CD4-positive, alpha-beta T cell (primary cell): ENCODE results near the gene GPATCH3. TPM values are rescaled to one million over a fixed set of nuclear protein-coding genes. Genes with fewer than 3 reads are reported as not detected.

ENCODE experiments used
- ATAC-seq: fragments of 200-7000 bp; cut with Tn5 transposase; one replicate; pipeline ENCODE4 v1.10.0; 2022; ENCODE audit warnings: mild to moderate bottlenecking; ENCODE audit not compliant: poor library complexity
- CTCF ChIA-PET: fragments of 350-600 bp; sonication (Branson Sonifier 250); formaldehyde crosslinking; loops from one replicate; lab custom pipeline; 2021; ENCODE audit warnings: antibody characterized with exemption, inconsistent platforms; lab: Charles Lee
- POLR2A ChIA-PET: fragments of 350-600 bp; sonication (Branson Sonifier 250); formaldehyde crosslinking; loops from one replicate; lab custom pipeline; 2021; ENCODE audit warnings: antibody characterized with exemption, inconsistent platforms; lab: Charles Lee
- DNase-seq, 14 experiments: peaks; one replicate each; pipeline ENCODE4 v3.0.0-alpha.2; 2013 to 2020; ENCODE audit warnings: mixed read lengths in 2 of 14
- H3K27ac ChIP-seq, 2 donors: one replicate each; pipeline versions ENCODE4 v1.5.1 to v1.7.0; 2013; ENCODE audit warnings: low read length in 2 of 2, low read depth in 1 of 2, mild to moderate bottlenecking in 1 of 2
- H3K27me3 ChIP-seq, 2 experiments: 1 replicate in 1 of 2; 2 replicates in 1 of 2; pipeline versions ENCODE4 v1.6.1 to v1.7.0; 2013; ENCODE audit warnings: low read length in 2 of 2, control low read depth in 1 of 2, mild to moderate bottlenecking in 1 of 2, moderate library complexity in 1 of 2; ENCODE audit not compliant: insufficient read depth in 2 of 2, control insufficient read depth in 1 of 2
- H3K36me3 ChIP-seq: one replicate; pipeline ENCODE4 v1.6.1; 2013; ENCODE audit warnings: low read length, control low read depth; ENCODE audit not compliant: insufficient read depth
- H3K4me1 ChIP-seq: one replicate; pipeline ENCODE4 v1.6.1; 2013; ENCODE audit warnings: low read length, control low read depth; ENCODE audit not compliant: insufficient read depth
- H3K4me3 ChIP-seq: one replicate; pipeline ENCODE4 v1.5.1; 2013; ENCODE audit warnings: mild to moderate bottlenecking, low read length, moderate library complexity
- H3K9me3 ChIP-seq, 2 experiments: 1 replicate in 1 of 2; 2 replicates in 1 of 2; pipeline versions ENCODE4 v1.6.1 to v1.7.0; 2013; ENCODE audit warnings: low read length in 2 of 2, mild to moderate bottlenecking in 2 of 2, control low read depth in 1 of 2, moderate library complexity in 1 of 2; ENCODE audit not compliant: control insufficient read depth in 1 of 2, insufficient read depth in 1 of 2
- H3K27ac Mint-ChIP-seq: one replicate; pipeline ENCODE4 v1.8.0; 2020; ENCODE audit warnings: mixed read lengths
- H3K27me3 Mint-ChIP-seq: one replicate; pipeline ENCODE4 v1.8.0; 2021; ENCODE audit warnings: mixed read lengths
- H3K36me3 Mint-ChIP-seq: one replicate; pipeline ENCODE4 v1.8.0; 2021; ENCODE audit warnings: low read depth, mixed read lengths
- H3K4me1 Mint-ChIP-seq: one replicate; pipeline ENCODE4 v1.8.0; 2021; ENCODE audit warnings: low read depth, mixed read lengths
- H3K4me3 Mint-ChIP-seq: one replicate; pipeline ENCODE4 v1.8.0; 2020; ENCODE audit warnings: mild to moderate bottlenecking, mixed read lengths
- H3K9me3 Mint-ChIP-seq: one replicate; pipeline ENCODE4 v1.8.0; 2020; ENCODE audit warnings: mixed read lengths
- intact Hi-C, 2 experiments: fragments of 100-400 bp; cut with DNase I in 1 of 2; cut with micrococcal nuclease in 1 of 2; formaldehyde crosslinking; loops; one replicate each; pipeline versions ENCODE4 v1.15.1 to v1.9.0; 2023 to 2025; cut with DNase I, micrococcal nuclease
- total RNA-seq, 174 experiments: library from RNA in 2 of 174; stranded (reverse) in 2 of 174; gene quantifications; one replicate each; pipeline ENCODE4 v1.2.3 and lab custom pipeline; 2021 to 2026
- TF ChIP-seq, protein P1 (sequence below): fragments of 200-600 bp; IDR thresholded peaks from one replicate; pipeline ENCODE4 v1.8.0; 2022; ENCODE audit warnings: antibody characterized with exemption, mild to moderate bottlenecking

GPATCH3 gene
- total RNA-seq, 2 experiments from 2014 or later = 30.2 to 32.4 TPM

GRCh38 chr1:26853600-26853999, 46.7 kb downstream of the GPATCH3 start:
- Histone ChIP-seq H3K9me3 (no peaks in the 10 kb centered on the region), H3K4me3 (no peak overlapping the region), H3K36me3 (peaks cover 89% of the 10 kb centered on the region), H3K4me1 (no peaks in the 10 kb centered on the region), H3K27ac (no peak overlapping the region), H3K27me3 (no peaks in the 10 kb centered on the region)
- no peaks in the 10 kb centered on the region for H3K9me3 Mint-ChIP-seq
- H3K36me3 Mint-ChIP-seq = peaks cover 87% of the 10 kb centered on the region
- TF ChIP-seq, protein P1, sequence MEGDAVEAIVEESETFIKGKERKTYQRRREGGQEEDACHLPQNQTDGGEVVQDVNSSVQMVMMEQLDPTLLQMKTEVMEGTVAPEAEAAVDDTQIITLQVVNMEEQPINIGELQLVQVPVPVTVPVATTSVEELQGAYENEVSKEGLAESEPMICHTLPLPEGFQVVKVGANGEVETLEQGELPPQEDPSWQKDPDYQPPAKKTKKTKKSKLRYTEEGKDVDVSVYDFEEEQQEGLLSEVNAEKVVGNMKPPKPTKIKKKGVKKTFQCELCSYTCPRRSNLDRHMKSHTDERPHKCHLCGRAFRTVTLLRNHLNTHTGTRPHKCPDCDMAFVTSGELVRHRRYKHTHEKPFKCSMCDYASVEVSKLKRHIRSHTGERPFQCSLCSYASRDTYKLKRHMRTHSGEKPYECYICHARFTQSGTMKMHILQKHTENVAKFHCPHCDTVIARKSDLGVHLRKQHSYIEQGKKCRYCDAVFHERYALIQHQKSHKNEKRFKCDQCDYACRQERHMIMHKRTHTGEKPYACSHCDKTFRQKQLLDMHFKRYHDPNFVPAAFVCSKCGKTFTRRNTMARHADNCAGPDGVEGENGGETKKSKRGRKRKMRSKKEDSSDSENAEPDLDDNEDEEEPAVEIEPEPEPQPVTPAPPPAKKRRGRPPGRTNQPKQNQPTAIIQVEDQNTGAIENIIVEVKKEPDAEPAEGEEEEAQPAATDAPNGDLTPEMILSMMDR = no peak
- peaks cover 9% of the 10 kb centered on the region for H3K4me1 Mint-ChIP-seq
- no peak for DNase-seq
- H3K4me3 Mint-ChIP-seq = no peak overlapping the region
- no peaks in the 10 kb centered on the region for H3K27me3 Mint-ChIP-seq
- intact Hi-C loops = loop anchor here (1.0 kb wide), 1 partner anchor 25 kb away; no protein-coding TSS in a partner anchor
- H3K27ac Mint-ChIP-seq = no peak overlapping the region
- CTCF ChIA-PET = interaction anchor here (1.1 kb wide), 1 partner anchor 12 kb away, joined by 3 read pairs; no protein-coding TSS in a partner anchor
- POLR2A ChIA-PET = no interaction called here
- ATAC-seq = no peak

DNA sequence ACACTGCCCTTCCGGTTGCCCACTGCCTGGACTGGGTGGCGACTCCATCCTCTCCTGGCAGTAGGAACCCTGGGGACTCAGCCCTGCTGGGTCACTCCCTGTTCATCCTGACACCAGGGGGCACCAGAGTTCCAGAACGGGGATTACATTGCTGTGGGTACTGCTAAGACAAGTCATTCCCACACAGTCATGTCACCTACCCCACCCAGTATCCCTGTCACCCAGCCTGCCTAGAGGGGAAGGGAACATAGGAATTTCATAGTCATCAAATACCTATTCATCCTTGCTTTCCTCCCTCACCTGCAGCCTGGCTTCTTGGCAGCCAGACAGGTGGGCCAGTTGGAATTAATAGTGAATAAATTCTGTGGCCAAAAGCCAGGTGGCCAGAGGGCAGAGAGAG, 47.1 kb downstream of the GPATCH3 start:
- no peak overlapping the region for H3K4me3 Mint-ChIP-seq
- peaks cover 88% of the 10 kb centered on the region for H3K36me3 Mint-ChIP-seq
- ChIA-PET CTCF (no interaction called here), POLR2A (no interaction called here)
- no peaks in the 10 kb centered on the region for H3K9me3 Mint-ChIP-seq
- no peak overlapping the region for H3K27ac Mint-ChIP-seq
- H3K27me3 ChIP-seq = no peaks in the 10 kb centered on the region
- peak; percentile 94 for ATAC-seq
- H3K9me3 ChIP-seq = no peaks in the 10 kb centered on the region
- TF ChIP-seq, protein P1 = peak; percentile 91
- no peaks in the 10 kb centered on the region for H3K4me1 ChIP-seq
- H3K36me3 ChIP-seq = peaks cover 92% of the 10 kb centered on the region
- H3K27me3 Mint-ChIP-seq = no peaks in the 10 kb centered on the region
- no peak overlapping the region for H3K27ac ChIP-seq
- peaks cover 9% of the 10 kb centered on the region for H3K4me1 Mint-ChIP-seq
- H3K4me3 ChIP-seq = no peak overlapping the region
- intact Hi-C loops = loop anchor here (1.0 kb wide), 1 partner anchor 25 kb away; no protein-coding TSS in a partner anchor
- peak; percentile 71 to 91 (median 82) for DNase-seq

DNA sequence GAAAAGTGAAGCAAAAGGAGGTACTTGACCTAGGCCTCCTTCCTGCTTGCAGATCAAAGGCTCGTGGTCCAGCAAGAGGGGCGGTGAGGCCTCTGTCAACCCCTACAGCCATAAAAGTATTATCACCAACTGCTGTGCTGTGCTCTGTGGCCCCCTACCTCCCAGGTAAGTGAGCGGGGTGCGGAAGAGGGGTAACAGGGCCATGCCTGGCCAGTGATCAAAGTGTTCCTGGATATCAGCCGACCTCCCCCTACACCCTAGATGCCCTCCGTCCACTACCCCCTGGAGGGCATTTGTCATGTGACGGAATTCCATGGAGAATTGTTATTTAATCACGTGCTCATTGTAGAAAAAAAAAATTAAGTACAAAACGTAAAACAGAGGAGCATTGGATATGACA, 47.6 kb downstream of the GPATCH3 start:
- Mint-ChIP-seq H3K4me1 (peaks cover 9% of the 10 kb centered on the region), H3K9me3 (no peaks in the 10 kb centered on the region), H3K36me3 (peaks cover 87% of the 10 kb centered on the region), H3K4me3 (no peak overlapping the region), H3K27me3 (no peaks in the 10 kb centered on the region), H3K27ac (no peak overlapping the region)
- Histone ChIP-seq H3K27me3 (no peaks in the 10 kb centered on the region), H3K27ac (no peak overlapping the region), H3K36me3 (peaks cover 92% of the 10 kb centered on the region), H3K9me3 (no peaks in the 10 kb centered on the region), H3K4me3 (no peak overlapping the region), H3K4me1 (no peaks in the 10 kb centered on the region)
- intact Hi-C loops = loop anchor here (1.0 kb wide), 1 partner anchor 26 kb away; no protein-coding TSS in a partner anchor
- DNase-seq (no peak), ATAC-seq (no peak)
- ChIA-PET POLR2A (interaction anchor here (1.1 kb wide), 1 partner anchor 12 kb away, joined by 5 read pairs; no protein-coding TSS in a partner anchor), CTCF (no interaction called here)
- TF ChIP-seq, protein P1 = no peak
